KG1 (cell line): Measurements from ENCODE around the gene LPO.

Experiments used
- DNase-seq: peaks from one replicate; lab custom pipeline; 2025; lab: John Stamatoyannopoulos, UW

LPO gene

GRCh38 chr17:58229384-58229783 lies 9.0 kb upstream of the LPO start:
- DNase-seq = no peak

- no peak for DNase-seq
These were observed 8.5 kb upstream of the LPO start for GRCh38 chr17:58229881-58230280.

DNA sequence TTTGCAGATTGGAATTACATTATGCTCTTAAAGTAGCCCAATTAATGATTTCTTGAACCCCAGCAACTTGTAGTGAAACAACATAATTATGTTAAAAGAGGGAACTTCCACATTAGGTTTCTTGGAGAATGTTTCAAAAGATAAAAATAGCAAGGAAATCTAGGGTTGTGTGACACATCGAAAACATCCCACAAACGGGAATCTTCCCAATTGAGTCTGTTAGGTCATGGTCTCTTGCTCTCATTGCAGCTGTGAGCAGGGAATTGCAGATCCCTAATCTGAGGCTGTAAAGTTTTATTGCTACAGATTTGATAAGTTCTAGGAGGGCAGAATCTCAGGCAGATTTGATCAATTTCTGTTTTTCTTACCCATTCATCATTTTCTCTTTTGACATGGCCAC lies 6.7 kb upstream of the LPO start:
- no peak for DNase-seq

GRCh38 chr17:58232707-58233156 lies 5.7 kb upstream of the LPO start:
- peak; percentile 13 for DNase-seq

- DNase-seq = no peak
These were observed 4.8 kb upstream of the LPO start for GRCh38 chr17:58233543-58233942.

DNA sequence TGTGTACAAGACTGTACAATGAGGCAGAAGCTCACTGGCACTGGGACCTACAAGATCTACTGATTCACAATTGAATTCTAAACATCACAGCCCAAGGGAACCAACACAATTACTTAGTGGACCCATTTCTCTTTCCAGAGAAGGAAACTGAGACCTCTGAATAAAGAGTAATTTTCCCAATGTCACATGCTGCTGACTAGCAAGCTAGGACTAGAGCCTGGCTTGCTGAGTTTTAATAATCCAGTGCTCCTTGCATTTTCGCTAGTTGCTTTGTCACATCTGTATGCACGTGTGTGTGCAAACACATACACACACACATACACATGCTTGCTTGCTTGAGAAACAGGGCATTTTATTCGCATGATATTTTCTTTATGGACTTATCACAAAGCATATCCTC lies 3.9 kb upstream of the LPO start:
- no peak for DNase-seq

DNA sequence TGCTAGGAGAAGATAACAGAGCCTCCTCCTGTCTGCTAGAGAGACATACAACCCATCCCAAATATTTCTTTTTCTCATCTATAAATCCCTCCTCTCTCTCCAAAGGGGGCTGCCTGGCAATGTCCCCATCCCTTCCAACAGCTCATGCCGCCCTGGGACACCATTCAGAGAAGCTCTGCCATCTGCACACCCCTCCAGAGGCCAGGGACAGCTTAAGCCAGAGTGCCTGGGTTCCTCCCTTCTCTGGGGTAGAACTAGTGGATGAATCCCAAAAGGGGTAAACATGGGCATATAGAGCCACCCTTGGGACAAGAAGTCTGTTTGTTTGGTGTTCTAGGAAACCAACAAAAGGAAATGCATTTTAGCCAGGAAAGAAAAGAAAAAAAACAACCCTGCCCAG lies 2.6 kb upstream of the LPO start:
- no peak for DNase-seq

DNA sequence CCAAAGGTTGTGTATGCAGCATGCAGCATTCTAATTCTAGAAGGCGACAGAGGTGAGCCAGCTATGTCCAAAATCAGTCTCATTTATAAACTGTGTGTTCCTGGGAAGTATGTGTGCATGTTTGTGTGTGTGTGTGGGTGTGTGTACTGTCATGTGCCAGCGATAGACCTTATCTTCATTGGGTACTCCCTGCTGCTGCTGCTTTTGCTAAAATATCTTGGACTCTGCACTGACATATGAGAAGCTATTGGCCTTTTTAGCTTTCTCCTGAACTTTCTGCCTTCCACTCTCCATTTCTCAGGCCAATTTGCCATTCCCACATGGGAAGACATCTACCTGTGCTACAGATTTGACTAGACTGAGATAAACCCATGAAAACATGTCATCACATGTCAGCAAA lies 2.0 kb upstream of the LPO start:
- no peak for DNase-seq

DNA sequence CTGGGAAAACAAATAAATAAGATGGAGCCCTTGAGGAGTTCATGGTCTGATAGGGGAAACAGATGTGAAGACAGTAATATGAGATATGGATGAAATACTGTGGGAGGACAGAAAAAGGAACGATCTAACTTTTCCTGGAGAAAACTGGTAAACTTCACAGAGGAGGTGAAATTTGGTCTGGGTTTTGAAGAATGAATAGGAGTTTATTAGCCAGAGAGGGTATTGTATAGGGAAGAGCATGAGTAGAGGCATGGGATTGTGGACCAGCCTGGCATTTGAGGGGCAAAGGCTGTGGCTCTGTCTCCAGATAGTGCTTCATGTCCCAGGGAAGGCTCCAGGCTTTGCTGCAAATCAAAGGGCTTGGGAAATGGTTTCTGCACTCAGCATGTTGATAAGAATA lies 1.6 kb downstream of the LPO start:
- DNase-seq = no peak

- no peak for DNase-seq
These were observed 3.9 kb downstream of the LPO start for GRCh38 chr17:58242171-58242784.

DNA sequence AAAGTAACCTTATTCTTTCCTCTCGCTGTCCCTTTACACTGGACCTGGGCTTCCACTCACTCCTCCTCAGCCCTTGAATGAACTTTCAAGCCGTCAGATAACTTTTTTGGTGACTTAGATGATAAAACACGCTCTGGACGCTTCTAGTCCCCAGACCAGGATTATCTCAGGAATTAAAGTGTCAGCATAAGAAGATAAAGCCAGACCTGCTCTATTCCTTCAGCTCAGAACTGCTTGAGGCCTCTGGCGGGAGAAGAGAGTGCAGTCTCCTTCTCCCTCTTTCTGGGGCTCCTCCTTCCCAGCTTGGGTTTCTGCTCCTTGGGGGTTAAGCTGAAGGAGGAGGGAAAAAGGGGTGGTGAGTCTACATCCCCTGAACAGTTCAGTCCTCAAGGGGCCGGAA lies 6.6 kb downstream of the LPO start:
- no peak for DNase-seq

DNA sequence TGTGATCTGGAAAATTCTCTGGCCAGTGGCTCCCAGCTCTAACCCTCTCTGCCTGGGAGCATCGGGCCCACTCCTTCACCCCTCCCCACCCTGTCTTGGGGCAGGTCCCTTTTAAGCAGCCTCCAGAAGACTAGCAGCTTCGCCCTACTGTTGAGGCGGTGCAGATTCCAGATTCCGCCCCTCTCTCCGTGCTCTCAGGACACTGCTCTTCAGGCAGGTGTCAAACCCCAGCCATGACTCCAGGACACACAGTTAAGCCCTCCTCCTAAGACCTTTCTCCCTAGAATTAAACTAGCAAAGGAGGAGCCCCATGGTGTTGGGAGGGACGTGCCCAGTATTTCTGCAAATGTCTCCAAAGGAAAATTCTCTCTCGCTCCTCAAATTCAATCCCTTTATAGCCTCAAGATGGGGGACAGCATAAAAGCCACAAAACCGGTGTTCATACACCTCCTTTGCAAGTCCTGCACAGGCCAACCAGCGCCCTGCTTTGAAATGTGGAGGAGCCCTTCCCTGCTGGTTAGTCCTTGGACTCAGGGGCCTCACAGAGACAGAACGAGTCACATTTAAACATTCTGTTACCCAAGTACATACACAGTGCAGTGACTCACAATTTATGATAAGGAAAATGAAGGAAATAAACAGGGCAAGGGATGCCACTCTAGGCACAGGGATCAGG lies 7.2 kb downstream of the LPO start:
- DNase-seq = no peak

DNA sequence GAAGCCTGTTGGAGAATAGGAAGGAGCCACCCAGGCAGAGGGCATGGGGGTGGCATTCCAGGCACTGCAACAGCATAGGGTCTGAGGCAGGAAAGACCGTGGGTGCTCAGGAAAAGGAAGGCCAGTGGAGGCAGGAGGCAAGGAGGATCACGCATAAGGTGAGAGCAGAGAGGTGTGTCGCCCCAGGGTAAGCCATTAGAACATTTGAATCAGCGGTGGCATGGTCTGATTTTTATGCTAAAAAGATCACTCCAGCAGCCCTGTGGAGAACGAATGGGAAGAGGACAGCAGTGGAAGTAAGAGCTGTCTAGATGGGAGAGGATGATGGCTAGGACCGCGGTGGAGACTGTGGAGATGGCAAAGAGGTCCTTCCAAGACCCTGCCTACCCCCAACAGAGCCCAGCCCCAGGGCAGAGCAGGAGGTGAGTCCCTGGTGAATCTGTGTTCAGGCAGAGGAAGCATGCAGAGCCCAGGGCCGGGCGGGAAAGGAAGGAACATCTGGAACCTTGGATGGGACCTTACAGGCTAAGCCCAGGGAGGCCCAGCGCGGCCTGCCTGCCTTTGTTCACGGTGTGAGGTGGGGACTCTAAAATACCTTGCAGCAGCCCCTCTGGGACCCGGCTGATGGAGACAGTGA lies 7.8 kb downstream of the LPO start:
- DNase-seq = no peak

GRCh38 chr17:58246781-58247180 lies 8.4 kb downstream of the LPO start:
- DNase-seq = no peak

- DNase-seq = no peak
These were observed 9.4 kb downstream of the LPO start for GRCh38 chr17:58247511-58248363.

DNA sequence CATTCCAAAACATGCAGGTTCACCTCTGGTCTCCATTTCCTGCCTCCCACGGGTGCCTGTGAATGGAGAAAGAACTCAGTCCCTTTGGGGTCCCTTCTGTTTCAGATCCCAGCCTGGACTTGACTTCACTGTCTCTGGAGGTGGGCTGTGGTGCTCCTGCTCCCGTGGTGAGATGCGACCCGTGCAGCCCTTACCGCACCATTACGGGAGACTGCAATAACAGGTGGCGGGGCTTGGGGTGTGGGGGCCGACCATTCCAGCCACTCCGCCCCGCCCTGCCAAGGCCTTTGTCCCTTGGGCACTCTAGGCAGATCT lies 10.5 kb downstream of the LPO start:
- no peak for DNase-seq

DNA sequence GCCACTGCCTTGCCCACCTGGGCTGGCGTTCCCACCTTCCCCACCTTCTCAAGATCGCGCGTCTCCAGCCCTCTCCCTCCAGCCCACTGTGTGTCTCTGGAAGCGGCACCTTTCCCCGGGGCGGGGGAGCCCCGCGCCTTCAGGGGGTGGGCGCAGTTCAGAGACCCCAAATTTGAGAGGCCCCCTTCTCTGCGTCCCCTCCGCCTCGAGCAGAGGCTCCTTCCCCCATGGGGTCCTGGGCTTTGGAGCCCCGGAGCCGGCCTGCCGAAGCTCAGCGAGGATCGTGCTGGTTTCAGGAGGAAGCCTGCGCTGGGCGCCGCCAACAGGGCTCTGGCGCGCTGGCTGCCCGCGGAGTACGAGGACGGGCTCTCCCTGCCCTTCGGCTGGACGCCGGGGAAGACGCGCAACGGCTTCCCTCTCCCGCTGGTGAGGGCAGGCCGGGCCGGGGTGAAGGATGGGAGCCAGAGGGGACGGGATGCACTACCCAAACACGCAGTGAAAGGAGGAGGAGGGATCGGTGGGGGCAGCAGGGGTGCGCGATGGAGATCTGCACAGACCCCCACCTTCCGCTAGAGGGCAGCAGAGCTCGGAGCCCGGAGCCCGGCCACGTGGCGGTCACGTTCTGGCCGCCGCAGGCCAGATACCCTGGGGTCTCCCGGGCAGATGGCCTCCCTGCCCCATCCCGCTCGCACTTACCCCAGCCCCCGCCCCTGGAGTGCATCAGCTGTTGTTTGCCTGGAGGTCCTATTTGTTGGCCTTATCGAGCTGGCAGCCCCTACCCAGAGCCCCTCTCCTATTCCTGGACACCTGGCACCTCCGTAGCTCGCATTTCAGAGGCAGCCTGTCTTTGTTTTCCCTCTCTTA lies 11.1 kb downstream of the LPO start:
- peak; percentile 23 for DNase-seq

GRCh38 chr17:58250344-58251011 lies 12.1 kb downstream of the LPO start:
- DNase-seq = no peak

DNA sequence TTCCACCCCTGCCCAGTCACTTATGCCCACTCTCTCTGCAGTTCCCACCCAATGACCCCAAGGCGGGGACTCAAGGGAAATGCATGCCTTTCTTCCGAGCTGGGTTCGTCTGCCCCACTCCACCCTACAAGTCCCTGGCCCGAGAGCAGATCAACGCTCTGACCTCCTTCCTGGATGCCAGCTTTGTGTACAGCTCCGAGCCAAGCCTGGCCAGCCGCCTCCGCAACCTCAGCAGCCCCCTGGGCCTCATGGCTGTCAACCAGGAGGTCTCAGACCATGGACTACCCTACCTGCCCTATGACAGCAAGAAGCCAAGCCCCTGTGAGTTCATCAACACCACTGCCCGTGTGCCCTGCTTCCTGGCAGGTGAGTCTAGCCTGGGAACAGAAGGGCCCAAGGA lies 13.8 kb downstream of the LPO start:
- DNase-seq = no peak

- DNase-seq = no peak
These were observed 14.7 kb downstream of the LPO start for GRCh38 chr17:58253082-58253481.

DNA sequence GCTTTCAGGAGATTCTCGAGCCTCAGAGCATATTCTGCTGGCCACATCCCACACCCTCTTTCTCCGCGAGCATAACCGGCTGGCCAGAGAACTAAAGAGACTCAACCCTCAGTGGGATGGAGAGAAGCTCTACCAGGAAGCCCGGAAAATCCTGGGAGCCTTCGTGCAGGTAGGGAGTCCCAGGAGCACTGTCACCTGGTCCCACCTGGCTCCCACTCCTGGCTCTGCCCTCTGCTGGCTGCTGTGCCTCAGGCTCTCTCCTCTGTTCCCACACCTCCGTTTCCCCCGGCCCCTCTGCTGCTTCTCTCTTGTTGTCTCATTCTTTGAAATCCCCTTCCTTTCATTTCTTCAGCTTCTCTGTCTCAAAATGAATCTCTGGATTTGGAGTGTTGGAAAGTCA lies 16.4 kb downstream of the LPO start:
- no peak for DNase-seq
